Stimulated activated CD8-positive, alpha-beta memory T cell treated with anti-CD3 and anti-CD28 coated beads, Interleukin-4, amount 100 ng/mL, for 4 hours (primary cell): ENCODE data around the gene STMND1.

Source experiments
- DNase-seq, 2 donors: peaks; one replicate each; pipeline ENCODE4 v3.0.0-alpha.2; 2020; ENCODE audit warnings: low read depth in 2 of 2, low spot score in 1 of 2

Gene STMND1

DNA sequence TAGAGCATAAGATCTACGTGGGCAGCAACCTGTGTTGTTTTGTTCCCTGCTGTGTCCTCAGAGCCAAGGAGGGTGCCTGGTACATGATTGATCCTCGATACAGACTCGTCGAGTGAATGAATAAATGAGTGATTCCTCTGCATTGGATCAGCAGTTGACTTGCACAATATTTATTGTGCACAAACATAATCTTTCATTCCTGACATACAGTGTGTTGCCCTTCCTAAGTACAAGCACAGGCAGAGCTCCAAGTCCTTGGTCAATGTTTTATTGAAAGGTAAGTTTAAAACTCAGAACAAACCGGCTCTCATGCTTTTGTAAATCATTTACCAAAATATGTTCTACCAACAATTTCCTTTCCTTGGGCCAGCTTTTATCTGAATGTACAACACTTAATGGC is 57.4 kb downstream of the STMND1 start:
- no peak for DNase-seq

DNA sequence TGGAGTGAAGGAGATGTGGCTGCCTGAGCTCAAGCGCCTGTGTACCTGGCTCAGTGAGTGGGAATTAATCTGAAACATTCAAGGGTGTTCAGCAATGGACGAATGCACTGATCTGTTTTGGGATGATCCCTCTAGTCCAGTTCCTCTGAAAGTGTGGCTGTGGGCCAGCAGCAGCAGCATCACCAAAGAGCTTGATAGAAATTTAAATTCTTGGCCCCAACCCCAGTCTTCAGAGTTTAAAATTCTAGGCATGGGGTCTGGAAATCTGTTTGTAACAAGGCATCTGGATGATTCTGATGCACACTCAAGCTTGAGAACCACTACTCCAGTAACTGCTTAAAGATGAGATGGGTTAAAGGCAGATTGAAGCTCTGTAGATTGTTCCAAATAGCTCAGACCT is 59.2 kb downstream of the STMND1 start:
- DNase-seq, result no peak

DNA sequence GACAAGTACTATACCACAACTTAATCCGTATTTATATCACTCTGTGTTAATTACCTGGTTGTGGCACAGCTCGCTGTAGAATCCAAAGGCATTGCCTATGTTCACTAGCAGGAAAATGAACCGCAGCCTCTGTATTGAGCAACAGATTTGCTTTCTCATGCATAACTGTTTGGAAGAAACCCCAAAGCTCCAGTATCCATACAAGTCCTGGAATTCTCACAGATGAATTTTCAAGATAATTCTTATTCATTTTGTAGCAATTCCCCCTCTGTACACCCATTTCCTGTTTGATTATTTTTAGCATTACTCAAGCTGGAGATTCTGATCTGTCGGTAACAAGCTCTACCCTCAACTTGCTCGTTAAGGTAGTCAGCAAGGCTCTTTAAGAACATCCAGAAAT is 63.5 kb downstream of the STMND1 start:
- no peak for DNase-seq

DNA sequence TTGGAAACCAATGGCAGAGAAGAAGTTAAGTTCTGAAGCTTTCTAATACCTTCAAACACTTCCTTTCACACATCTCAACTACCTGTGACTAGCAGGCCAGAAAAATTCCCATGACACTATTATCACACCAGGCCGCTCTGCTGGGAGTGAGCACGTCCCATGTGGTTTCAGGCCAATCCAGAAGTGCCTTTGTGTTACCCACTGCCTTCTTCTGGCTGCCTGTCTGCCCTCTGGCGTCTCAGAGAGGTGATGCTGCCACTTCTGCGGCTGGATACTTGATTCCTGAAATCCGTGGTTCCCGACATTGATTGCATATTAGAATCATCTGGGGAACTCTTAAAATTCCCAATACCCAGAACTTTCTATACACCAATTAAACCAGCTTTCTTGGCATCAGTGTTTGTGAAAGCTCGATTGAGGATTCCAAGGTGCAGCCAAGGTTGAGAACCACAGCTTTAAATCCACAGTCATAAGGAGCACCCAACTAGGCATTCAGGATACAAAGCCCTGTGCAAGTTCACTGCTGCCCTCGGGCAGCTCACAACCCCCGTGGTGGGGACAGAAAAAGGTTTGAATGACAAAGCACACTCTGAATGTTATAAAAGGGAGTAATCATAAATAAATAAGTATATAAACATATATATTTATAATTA is 65.6 kb downstream of the STMND1 start:
- DNase-seq, result no peak

DNA sequence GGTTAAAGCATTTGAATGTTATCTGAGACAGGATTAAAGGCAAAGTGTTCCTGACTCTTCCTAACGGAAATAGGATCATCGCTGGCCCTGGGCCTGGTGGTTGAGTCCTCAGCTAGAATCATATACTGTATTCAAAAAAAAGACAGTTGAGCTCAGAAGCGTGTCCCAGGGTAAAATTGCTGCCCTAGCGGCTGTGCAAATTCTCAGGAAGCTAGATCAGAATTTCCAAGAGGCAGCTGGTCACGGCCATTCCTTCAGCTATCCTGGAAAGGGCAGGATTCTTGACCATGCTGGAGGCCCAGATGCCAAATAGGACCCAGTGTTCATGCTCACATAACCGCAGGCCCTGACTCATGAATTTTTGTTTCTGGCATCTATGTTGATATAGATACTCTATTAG is 67.4 kb downstream of the STMND1 start:
- no peak for DNase-seq

- DNase-seq, result no peak
Measured at GRCh38 chr6:17169711-17170110, 67.9 kb downstream of the STMND1 start.

DNA sequence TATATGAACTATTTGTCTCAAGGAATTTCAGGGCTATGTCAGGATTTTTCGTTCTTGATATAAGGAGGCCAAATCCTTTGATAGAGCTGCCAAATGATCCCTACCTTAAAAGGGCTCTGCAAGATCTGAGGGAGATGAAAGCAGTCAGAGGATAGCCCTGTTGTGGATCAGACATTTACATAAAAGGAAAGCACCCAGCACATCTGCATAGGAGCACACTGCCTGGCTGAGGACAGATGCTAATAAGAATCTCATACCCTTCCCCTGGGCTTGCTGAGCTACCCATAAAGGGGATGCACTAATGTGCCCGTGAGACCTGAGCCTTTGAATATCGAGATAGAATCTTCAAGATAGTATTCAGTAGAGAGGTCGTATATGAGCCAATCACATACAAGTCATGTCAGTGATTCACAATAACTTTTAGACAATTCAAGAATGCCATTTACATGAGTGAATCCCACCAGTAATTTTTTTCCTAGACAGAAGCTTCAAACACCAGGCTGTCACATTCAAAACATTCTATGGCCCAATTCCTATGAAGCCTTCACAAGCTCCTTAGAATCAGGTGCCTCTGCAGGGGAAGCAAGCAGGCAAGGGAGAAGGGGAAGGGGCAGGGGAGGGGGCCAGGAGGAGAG is 71.1 kb downstream of the STMND1 start:
- DNase-seq, result no peak

DNA sequence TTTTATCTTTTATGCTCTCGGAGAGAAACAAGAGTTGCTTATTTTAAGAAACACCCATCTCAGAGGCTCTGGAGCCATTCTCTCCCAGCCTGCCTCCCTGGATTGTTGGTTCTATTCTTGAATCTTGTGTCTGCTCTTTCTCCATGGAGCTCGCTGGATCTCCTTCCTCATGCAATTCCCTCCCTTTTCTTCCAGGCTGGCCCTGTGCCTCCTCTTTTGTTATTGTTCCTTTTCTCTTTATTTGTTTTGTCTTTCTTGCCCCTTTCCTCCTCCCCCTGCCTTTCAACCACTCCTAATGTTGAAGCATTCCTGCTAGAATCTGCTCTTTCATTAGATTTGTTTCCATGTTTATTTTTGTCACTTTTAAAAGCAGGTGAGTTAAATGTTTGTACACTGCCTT is 76.5 kb downstream of the STMND1 start:
- no peak for DNase-seq

GRCh38 chr6:17178754-17179529 is 77.1 kb downstream of the STMND1 start:
- no peak for DNase-seq

DNA sequence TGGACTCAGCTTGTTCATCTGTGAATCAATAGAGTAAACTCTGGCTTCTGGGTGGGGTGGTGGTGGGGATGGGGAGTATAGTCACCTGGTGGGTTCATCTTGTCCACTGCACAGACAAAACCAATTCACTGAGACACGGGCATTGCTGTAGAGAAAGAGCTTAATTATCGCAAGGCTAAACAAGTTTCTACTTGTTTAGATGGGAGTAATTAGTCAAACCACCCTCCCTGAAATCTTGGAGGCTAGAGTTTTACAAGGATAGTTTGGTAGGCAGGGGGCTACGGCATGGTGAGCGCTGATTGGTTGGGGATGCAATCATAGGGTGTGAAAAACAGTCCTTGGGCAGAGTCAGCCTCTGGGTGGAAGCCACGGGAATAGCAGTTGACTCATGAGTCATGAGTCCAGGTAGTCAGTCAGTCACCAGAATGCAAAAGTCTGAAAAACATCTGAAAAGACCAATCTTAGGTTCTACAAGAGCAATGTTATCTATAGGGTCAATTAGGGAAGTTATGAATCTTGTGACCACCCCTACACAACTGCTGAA is 77.8 kb downstream of the STMND1 start:
- no peak for DNase-seq
